Aorta (tissue), 5 donors: ENCODE measurements around the gene ROBO1. TPM values are rescaled to one million over a fixed set of nuclear protein-coding genes. Genes with fewer than 3 reads are reported as not detected.

Experiments
- ATAC-seq: fragments of 200-7000 bp; cut with Tn5 transposase; one replicate; pipeline ENCODE4 v1.9.1; 2022; ENCODE audit warnings: moderate library complexity; ENCODE audit not compliant: low FRiP score
- DNase-seq, 2 donors: peaks; one replicate each; pipeline ENCODE4 v3.0.0-alpha.2; 2020
- H3K27ac ChIP-seq, 2 donors: one replicate each; pipeline ENCODE4 v1.5.1; 2013; ENCODE audit warnings: low read length in 2 of 2, mild to moderate bottlenecking in 2 of 2, moderate library complexity in 2 of 2, control low read depth in 1 of 2, inconsistent platforms in 1 of 2, low read depth in 1 of 2
- H3K27me3 ChIP-seq, 2 donors: one replicate each; pipeline ENCODE4 v1.6.1; 2013; ENCODE audit warnings: control low read depth in 1 of 2, low read length in 1 of 2, mild to moderate bottlenecking in 1 of 2, moderate library complexity in 1 of 2; ENCODE audit not compliant: insufficient read depth in 2 of 2, control insufficient read depth in 1 of 2
- H3K36me3 ChIP-seq, 2 donors: one replicate each; pipeline ENCODE4 v1.6.1; 2013; ENCODE audit warnings: control low read depth in 1 of 2, low read length in 1 of 2, mild to moderate bottlenecking in 1 of 2; ENCODE audit not compliant: insufficient read depth in 2 of 2, control insufficient read depth in 1 of 2
- H3K4me1 ChIP-seq, 2 donors: one replicate each; pipeline ENCODE4 v1.6.1; 2013; ENCODE audit warnings: low read length in 2 of 2, control low read depth in 1 of 2, mild to moderate bottlenecking in 1 of 2, moderate library complexity in 1 of 2; ENCODE audit not compliant: insufficient read depth in 2 of 2, control insufficient read depth in 1 of 2
- H3K4me3 ChIP-seq, 2 donors: one replicate each; pipeline ENCODE4 v1.5.1; 2013; ENCODE audit warnings: low read length in 2 of 2, control low read depth in 1 of 2, mild to moderate bottlenecking in 1 of 2
- H3K9me3 ChIP-seq: one replicate; pipeline ENCODE4 v1.6.1; 2013; ENCODE audit warnings: mild to moderate bottlenecking, low read length; ENCODE audit not compliant: control insufficient read depth
- WGBS, 2 donors: extraction: QIAGEN DNeasy Blood & Tissue Kit; methylation state at CpG; one replicate each; pipeline ENCODE4 v1.1.7; 2013; 5-methylcytosine and 5-hydroxymethylcytosine counted together
- intact Hi-C, 2 donors: fragments of 100-400 bp; cut with DNase I; formaldehyde crosslinking; loops; one replicate each; pipeline versions ENCODE4 v1.14.2 to v1.15.0; 2022
- polyA plus RNA-seq, 2 donors: library from polyadenylated mRNA; stranded (reverse); fragments of 200-250 nt; gene quantifications; one replicate each; pipeline ENCODE4 v1.2.3, GENCODE V29; 2013
- total RNA-seq, 2 donors: library from RNA; stranded (reverse); fragmentation: NEBNext Ultra II Directional; extraction: Animal tissue kit (Norgen Biotek cat#: 25700); gene quantifications; one replicate each; pipeline ENCODE4 v1.2.1, GENCODE V29; 2021
- donor health status: healthy with polysubstance abuse.
- donor health status: Bipolar disorder and iron deficiency.
- donor health status: DM: no; HTN: no; CAD: no.
- donor health status: DM: no; HTN: no; CAD: no.
- donor health status: DM: yes; HTN: yes; CAD: no.

ROBO1 gene
- total and polyA plus RNA-seq, 4 donors = 2.1 to 33.1 (median 16.6) TPM

DNA sequence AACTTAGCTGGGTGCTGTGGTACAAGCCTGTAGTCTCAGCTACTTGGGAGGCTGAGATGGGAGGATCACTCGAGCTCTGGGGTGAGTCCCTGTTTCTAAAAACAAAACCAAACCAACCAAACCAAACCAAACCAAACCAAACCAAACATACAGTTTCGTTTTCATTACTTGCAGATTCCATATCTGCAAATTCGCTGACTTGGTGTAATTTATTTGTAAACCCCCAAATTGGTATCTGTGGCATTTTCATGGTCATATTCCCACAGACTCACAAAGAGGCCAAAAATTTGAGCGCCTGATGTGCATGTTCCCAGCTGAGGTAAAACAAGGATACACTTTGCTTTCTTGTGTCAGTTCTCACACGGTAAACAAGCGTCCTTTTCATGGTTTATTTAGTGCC, 1138.3 kb downstream of the ROBO1 start:
- ATAC-seq (no peak), DNase-seq (no peak)
- intact Hi-C loops = no loop called here
- Histone ChIP-seq H3K36me3 (peaks cover 0 to 2% of the 10 kb centered on the region in 2 donors), H3K27ac (no peak overlapping the region), H3K4me1 (peaks cover 0 to 3% of the 10 kb centered on the region in 2 donors), H3K9me3 (peaks cover 2% of the 10 kb centered on the region), H3K4me3 (no peak overlapping the region), H3K27me3 (no peaks in the 10 kb centered on the region)
- WGBS, 2 donors = 93 to 96% methylated on average over 6 of the region's 6 CpGs

GRCh38 chr3:78621061-78621716, 1146.6 kb downstream of the ROBO1 start:
- intact Hi-C loops = no loop called here
- no peak overlapping the region for H3K4me3 ChIP-seq
- ATAC-seq (no peak), DNase-seq (no peak)
- 88 to 92% methylated on average over 3 of the region's 3 CpGs for WGBS, 2 donors
- no peak overlapping the region for H3K27ac ChIP-seq
- H3K4me1 ChIP-seq = no peaks in the 10 kb centered on the region
- peaks cover 3 to 6% of the 10 kb centered on the region in 2 donors for H3K36me3 ChIP-seq
- no peaks in the 10 kb centered on the region for H3K27me3 ChIP-seq
- H3K9me3 ChIP-seq = peaks cover 2% of the 10 kb centered on the region

DNA sequence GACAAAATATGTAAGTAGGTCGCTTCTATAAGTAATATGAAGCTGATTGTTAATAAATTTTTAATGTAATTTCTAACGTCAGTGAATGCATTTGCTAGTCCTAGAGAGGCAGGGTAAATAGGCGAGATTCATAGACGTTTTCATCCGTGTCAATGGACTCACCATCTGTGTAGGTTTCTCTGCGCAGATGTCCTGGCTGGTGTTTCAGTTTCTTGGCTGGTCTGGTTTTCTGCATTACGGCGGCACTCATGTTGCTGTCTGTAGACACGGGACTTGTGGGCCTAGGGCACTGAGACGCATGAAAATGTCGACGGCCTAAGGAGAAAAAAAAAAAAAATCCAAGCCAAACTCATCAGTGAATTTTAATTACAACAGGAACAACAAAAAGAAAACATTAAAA, 1153.3 kb downstream of the ROBO1 start:
- WGBS, 2 donors = 89 to 91% methylated on average over 12 of the region's 12 CpGs
- Histone ChIP-seq H3K4me3 (no peak overlapping the region), H3K27ac (no peak overlapping the region), H3K9me3 (no peaks in the 10 kb centered on the region), H3K4me1 (no peaks in the 10 kb centered on the region), H3K36me3 (peaks cover 0 to 2% of the 10 kb centered on the region in 2 donors), H3K27me3 (no peaks in the 10 kb centered on the region)
- intact Hi-C loops = no loop called here
- ATAC-seq = no peak
- no peak for DNase-seq

GRCh38 chr3:78613421-78613879, 1154.3 kb downstream of the ROBO1 start:
- H3K4me3 ChIP-seq = no peak overlapping the region
- 94 to 99% methylated on average over 2 of the region's 2 CpGs for WGBS, 2 donors
- ATAC-seq = no peak

DNA sequence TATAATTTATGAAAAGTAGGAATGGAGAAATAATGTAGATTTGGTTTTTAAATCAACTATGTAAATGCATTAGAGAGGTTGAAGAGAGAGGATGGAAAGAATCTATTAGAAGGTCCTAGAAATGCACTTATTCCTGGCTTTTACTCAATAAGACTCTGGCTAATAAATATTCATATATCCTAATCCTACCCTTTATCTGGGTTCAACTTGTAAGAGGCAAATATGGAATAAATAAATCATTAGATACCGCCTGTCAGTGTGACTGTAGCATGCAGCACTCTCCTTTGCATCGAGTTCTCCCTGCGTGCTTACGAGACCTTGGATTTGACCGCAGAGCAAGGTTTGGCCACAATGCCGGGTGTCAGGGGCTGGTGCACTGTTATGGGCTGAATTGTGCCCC, 1156.5 kb downstream of the ROBO1 start:
- DNase-seq (no peak), ATAC-seq (no peak)
- 97 to 98% methylated on average over 6 of the region's 6 CpGs for WGBS, 2 donors
- no peaks in the 10 kb centered on the region for H3K4me1 ChIP-seq
- H3K9me3 ChIP-seq = no peaks in the 10 kb centered on the region
- no peaks in the 10 kb centered on the region for H3K27me3 ChIP-seq
- peaks cover 0 to 2% of the 10 kb centered on the region in 2 donors for H3K36me3 ChIP-seq
- no peak overlapping the region for H3K4me3 ChIP-seq
- H3K27ac ChIP-seq = no peak overlapping the region
- intact Hi-C loops = no loop called here

More at GRCh38 chr3:78613421-78613879, 1154.3 kb downstream of the ROBO1 start:
- Histone ChIP-seq H3K27me3 (no peaks in the 10 kb centered on the region), H3K36me3 (peaks cover 0 to 2% of the 10 kb centered on the region in 2 donors), H3K9me3 (no peaks in the 10 kb centered on the region), H3K27ac (no peak overlapping the region), H3K4me1 (no peaks in the 10 kb centered on the region)
- no peak for DNase-seq
- intact Hi-C loops = no loop called here

DNA sequence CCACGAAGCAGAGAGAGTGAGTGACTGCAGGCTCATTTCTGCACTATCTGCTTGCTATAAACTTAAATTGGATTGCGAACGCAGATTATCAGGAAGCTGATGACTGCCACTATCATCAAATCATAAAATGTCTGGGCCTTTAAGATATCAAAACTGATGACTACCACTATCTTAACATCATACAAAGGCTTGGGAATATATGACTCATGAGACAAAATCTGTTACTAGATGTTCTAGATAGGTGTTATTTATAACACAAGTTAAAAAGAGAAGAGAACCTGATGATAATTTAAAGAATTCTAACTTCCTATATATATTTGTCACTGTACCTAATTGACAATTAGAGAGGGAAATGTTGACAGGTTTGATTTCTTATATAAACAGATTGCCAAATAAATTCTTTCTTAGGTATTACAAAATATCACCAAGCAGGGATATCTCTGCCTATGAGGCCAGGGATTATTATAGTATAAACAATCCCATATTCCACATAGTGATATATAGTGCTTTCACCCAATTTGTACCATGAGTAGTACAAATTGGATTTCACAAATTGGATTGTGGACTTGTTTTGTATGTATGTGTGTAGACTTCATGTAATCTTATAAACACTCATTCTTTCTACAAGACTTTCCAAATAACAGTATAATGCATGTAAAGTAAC, 1157.2 kb downstream of the ROBO1 start:
- no peak for DNase-seq
- Histone ChIP-seq H3K27ac (no peak overlapping the region), H3K4me1 (no peaks in the 10 kb centered on the region), H3K9me3 (no peaks in the 10 kb centered on the region), H3K4me3 (no peak overlapping the region), H3K27me3 (no peaks in the 10 kb centered on the region), H3K36me3 (peaks cover 0 to 2% of the 10 kb centered on the region in 2 donors)
- 41 to 49% methylated on average over 3 of the region's 3 CpGs for WGBS, 2 donors
- intact Hi-C loops = no loop called here
- ATAC-seq = no peak

DNA sequence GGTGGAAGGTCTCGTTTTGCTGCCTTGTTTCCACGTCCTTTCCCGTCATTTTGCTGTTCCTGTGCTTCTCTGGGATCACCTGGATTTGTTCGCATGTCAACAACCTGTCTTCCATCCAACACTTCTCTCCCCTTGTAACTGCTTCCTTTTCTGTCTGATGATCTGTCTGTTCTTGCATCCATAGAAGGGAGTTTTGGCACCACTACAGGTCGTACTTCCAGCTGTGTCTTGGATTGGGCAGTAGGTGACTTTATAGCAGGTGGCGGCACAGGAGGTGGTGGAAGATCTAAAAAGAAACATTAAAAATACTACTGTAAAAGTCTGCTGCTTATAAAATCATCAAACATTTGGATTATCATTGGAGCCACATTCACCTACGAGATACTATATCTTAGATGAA, 1161.0 kb downstream of the ROBO1 start:
- DNase-seq (no peak), ATAC-seq (no peak)

DNA sequence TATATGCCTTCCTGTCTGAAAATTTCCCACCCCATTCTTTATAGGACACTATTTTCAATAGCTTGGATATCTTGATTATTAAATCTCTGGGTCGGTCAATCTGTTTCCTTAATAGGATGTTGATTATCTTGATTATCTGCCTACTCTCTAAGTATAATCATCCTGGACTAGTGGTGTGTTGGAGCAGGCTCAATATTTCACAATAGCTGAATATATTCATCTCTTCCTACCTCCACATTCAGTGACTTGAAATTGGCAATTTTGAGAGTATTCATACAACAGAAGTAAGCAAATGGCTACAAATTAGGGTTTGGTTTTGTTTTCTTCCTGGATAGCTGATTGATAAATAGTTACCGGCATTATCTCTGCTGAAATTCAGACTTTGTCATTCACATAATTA, 1162.6 kb downstream of the ROBO1 start:
- WGBS, 2 donors = 89 to 93% methylated on average over 2 of the region's 2 CpGs

More for the DNA sequence above, 1161.0 kb downstream of the ROBO1 start:
- H3K27me3 ChIP-seq = no peaks in the 10 kb centered on the region
- no peaks in the 10 kb centered on the region for H3K4me1 ChIP-seq
- H3K4me3 ChIP-seq = no peak overlapping the region
- WGBS, 2 donors = 95 to 97% methylated on average over 7 of the region's 7 CpGs
- H3K9me3 ChIP-seq = no peaks in the 10 kb centered on the region
- intact Hi-C loops = no loop called here
- H3K36me3 ChIP-seq = peaks cover 0 to 2% of the 10 kb centered on the region in 2 donors
- no peak overlapping the region for H3K27ac ChIP-seq

GRCh38 chr3:78604341-78604740, 1163.5 kb downstream of the ROBO1 start:
- Histone ChIP-seq H3K4me3 (no peak overlapping the region), H3K27me3 (no peaks in the 10 kb centered on the region), H3K36me3 (peaks cover 0 to 2% of the 10 kb centered on the region in 2 donors), H3K4me1 (no peaks in the 10 kb centered on the region), H3K9me3 (no peaks in the 10 kb centered on the region), H3K27ac (no peak overlapping the region)
- ATAC-seq = no peak
- no peak for DNase-seq
- intact Hi-C loops = no loop called here
- 81 to 83% methylated on average over 3 of the region's 3 CpGs for WGBS, 2 donors

More for the DNA sequence above, 1162.6 kb downstream of the ROBO1 start:
- no peak overlapping the region for H3K4me3 ChIP-seq
- H3K27ac ChIP-seq = no peak overlapping the region
- intact Hi-C loops = no loop called here
- no peaks in the 10 kb centered on the region for H3K27me3 ChIP-seq
- H3K36me3 ChIP-seq = peaks cover 0 to 2% of the 10 kb centered on the region in 2 donors
- ATAC-seq (no peak), DNase-seq (no peak)
- no peaks in the 10 kb centered on the region for H3K9me3 ChIP-seq
- no peaks in the 10 kb centered on the region for H3K4me1 ChIP-seq
